Right lobe of liver (tissue), 6 donors: ENCODE results near the gene PTGDR2. TPM values are rescaled to one million over a fixed set of nuclear protein-coding genes. Genes with fewer than 3 reads are reported as not detected.

Experiments used
- ATAC-seq, 4 donors: fragments of 200-7000 bp; cut with Tn5 transposase; one replicate each; pipeline ENCODE4 v1.9.1; 2020; ENCODE audit warnings: mild to moderate bottlenecking in 4 of 4, moderate library complexity in 4 of 4
- DNase-seq, 3 donors: peaks; one replicate each; pipeline ENCODE4 v3.0.0-alpha.2; 2020
- H3K27ac ChIP-seq, 3 donors: fragments of 200-600 bp; one replicate each; pipeline ENCODE4 v1.8.0; 2022
- H3K27me3 ChIP-seq, 2 donors: fragments of 200-600 bp; one replicate each; pipeline ENCODE4 v1.8.0; 2022
- H3K36me3 ChIP-seq, 4 donors: fragments of 200-600 bp; sonication (generic) in 1 of 4; one replicate each; pipeline versions ENCODE4 v1.5.1 to v1.8.0; 2017 to 2022; ENCODE audit warnings: control low read depth in 1 of 4
- H3K4me1 ChIP-seq, 4 donors: fragments of 200-600 bp; sonication (generic) in 1 of 4; one replicate each; pipeline versions ENCODE4 v1.5.1 to v1.8.0; 2017 to 2022; ENCODE audit warnings: control low read depth in 1 of 4
- H3K4me3 ChIP-seq, 3 donors: fragments of 200-600 bp; one replicate each; pipeline ENCODE4 v1.8.0; 2022
- H3K9me3 ChIP-seq, 4 donors: fragments of 200-600 bp; sonication (generic) in 1 of 4; one replicate each; pipeline versions ENCODE4 v1.5.1 to v1.8.0; 2017 to 2022; ENCODE audit warnings: control low read depth in 1 of 4
- CTCF ChIP-seq, 4 donors: fragments of 200-600 bp in 3 of 4; fragments of 450-650 bp in 1 of 4; IDR thresholded peaks; one replicate each; pipeline versions ENCODE4 v1.5.1 to v1.8.0; 2016 to 2022; ENCODE audit warnings: antibody characterized with exemption in 4 of 4, mild to moderate bottlenecking in 2 of 4
- POLR2A ChIP-seq: fragments of 450-650 bp; IDR thresholded peaks from one replicate; pipeline ENCODE4 v1.6.1; 2017; ENCODE audit warnings: antibody characterized with exemption, mild to moderate bottlenecking
- WGBS: methylation state at CpG from one replicate; pipeline ENCODE4 v1.1.6; 2018; ENCODE audit warnings: low coverage, low lambda C conversion rate; ENCODE audit not compliant: insufficient coverage; ENCODE audit errors: missing lambda C conversion rate; 5-methylcytosine and 5-hydroxymethylcytosine counted together
- intact Hi-C, 2 donors: fragments of 100-400 bp; cut with DNase I; formaldehyde crosslinking; loops; one replicate each; pipeline versions ENCODE4 v1.11.2 to v1.14.1; 2022
- total RNA-seq, 6 experiments: library from RNA; depleted of rRNA in 2 of 6; stranded (reverse); fragments of >200 nt in 2 of 6; fragmentation: NEBNext Ultra II Directional in 3 of 6; extraction: Animal tissue kit (Norgen Biotek cat#: 25700) in 3 of 6; gene quantifications; one replicate each; pipeline versions ENCODE4 v1.1.0 to v1.2.4, GENCODE V29; 2016 to 2023
- donor health status: DM: no; HTN: yes; CAD: no.
- donor health status: DM: no; HTN: no; CAD: no.
- donor health status: DM: no; HTN: no; CAD: no.
- donor health status: DM: no; HTN: yes; CAD: no.
- donor health status: DM: no; HTN: yes; CAD: no.

PTGDR2 gene
- total RNA-seq, 6 experiments from 2014 or later, result 0.07 to 0.18 (median 0.12) TPM; not detected in 1

DNA sequence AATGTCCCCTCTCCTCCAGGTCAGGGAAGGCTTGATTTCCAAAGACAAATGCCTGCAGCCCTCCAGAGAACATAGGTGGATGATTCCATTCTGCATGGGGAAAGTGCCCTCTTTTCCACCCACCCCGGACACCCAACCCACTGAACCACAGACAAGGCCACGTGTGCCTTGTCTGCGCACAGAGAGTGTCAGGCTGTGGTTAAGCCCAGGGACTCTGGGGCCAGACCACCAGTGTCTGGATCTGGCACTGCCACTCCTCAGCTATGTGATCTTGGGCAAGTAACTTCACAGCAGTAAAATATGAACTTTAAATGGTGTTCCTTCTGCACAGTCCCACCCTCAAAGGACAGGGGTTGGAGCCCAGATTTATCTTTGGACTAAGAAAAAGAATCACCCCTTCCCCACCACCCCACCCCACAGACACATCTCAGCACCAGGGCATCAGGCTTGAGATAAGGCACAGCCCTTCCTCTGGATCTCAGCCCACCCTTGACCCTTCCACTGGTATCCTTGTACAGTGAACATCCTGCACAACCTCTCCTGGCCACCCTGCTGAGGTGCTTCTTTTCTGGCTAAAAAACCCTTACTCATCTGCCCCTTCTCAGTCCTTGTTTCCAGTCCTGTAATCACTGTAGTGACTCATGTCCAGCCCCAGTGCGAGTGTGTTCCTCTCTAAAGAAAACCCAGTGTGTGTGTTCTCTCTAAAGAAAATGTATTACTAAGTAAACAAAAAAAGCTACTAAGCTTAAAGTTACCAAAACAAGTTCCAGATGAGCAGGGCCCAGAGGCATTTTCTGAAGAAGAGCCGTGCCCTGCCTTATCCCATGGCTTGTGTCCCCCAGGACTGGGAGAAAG lies 1.9 kb upstream of the PTGDR2 start:
- TF ChIP-seq POLR2A (no peak), CTCF (IDR thresholded peaks at IDR 0.05) (no peak)
- Histone ChIP-seq H3K4me1 (no peaks in the 10 kb centered on the region), H3K27ac (no peak overlapping the region), H3K36me3 (no peaks in the 10 kb centered on the region), H3K4me3 (no peak overlapping the region), H3K27me3 (no peaks in the 10 kb centered on the region), H3K9me3 (no peaks in the 10 kb centered on the region)
- DNase-seq, result no peak
- 83% methylated on average over 5 of the region's 5 CpGs for WGBS
- no peak for ATAC-seq
- intact Hi-C loops, result no loop called here

- no peaks in the 10 kb centered on the region for H3K9me3 ChIP-seq
- no peak overlapping the region for H3K4me3 ChIP-seq
- DNase-seq (no peak), ATAC-seq (no peak)
- no peaks in the 10 kb centered on the region for H3K36me3 ChIP-seq
- H3K27me3 ChIP-seq, result no peaks in the 10 kb centered on the region
- WGBS, result 48% methylated on average over 7 of the region's 8 CpGs
- no peak overlapping the region for H3K27ac ChIP-seq
- TF ChIP-seq POLR2A (no peak), CTCF (IDR thresholded peaks at IDR 0.05) (no peak)
- H3K4me1 ChIP-seq, result peaks cover 0 to 5% (median 0%) of the 10 kb centered on the region in 4 donors
- intact Hi-C loops, result no loop called here
Measured at GRCh38 chr11:60854847-60855725, 664 bp downstream of the PTGDR2 start.

DNA sequence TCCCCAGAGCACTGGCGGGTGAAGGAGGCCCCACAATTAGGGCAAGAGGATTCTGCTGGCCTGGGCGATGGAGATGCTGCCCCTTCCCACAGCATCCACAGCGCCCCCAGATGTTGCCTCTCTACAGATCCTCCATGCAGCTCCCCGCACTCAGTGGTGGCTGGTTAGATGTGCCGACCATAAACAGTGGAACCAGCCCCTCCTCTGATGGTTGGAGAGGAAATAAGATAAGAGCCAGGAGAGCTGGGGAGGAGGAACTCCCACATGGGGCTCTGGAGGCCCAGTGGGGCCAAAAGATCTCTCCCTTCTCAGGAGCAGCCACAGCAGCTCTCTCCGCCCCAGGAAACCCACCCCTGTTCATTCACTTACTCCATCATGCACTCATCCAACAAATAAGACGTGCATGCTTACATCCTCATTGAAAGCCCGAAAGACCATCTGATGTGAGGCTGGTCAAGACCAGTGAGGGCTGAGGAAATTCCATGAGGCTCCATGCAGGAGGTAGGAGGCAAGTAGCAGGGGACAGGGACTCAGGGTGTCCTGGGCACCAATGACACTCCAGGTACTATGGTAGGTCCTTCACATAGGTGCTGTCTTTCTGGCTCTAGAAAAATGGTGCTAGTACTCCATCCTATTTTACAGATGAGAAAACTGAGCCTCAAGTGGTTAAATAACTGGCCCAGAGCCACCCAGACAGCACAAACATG lies 1.5 kb downstream of the PTGDR2 start:
- no peak overlapping the region for H3K4me3 ChIP-seq
- H3K36me3 ChIP-seq, result peaks cover 0 to 3% (median 0%) of the 10 kb centered on the region in 4 donors
- H3K27ac ChIP-seq, result no peak overlapping the region
- ATAC-seq, result no peak
- H3K4me1 ChIP-seq, result peaks cover 0 to 5% (median 0%) of the 10 kb centered on the region in 4 donors
- no peak for TF ChIP-seq POLR2A
- TF ChIP-seq CTCF (IDR thresholded peaks at IDR 0.05), result no peak
- intact Hi-C loops, result no loop called here
- no peak for DNase-seq
- H3K9me3 ChIP-seq, result no peaks in the 10 kb centered on the region
- H3K27me3 ChIP-seq, result no peaks in the 10 kb centered on the region
- 74% methylated on average over 3 of the region's 8 CpGs for WGBS
